Middle frontal gyrus (tissue), 1 donor: ENCODE measurements around the gene MERTK.

Experiments used
- DNase-seq: peaks from one replicate; pipeline ENCODE4 v3.0.0-alpha.2; 2015; ENCODE audit warnings: low spot score; ENCODE audit errors: extremely low spot score

The MERTK gene

DNA sequence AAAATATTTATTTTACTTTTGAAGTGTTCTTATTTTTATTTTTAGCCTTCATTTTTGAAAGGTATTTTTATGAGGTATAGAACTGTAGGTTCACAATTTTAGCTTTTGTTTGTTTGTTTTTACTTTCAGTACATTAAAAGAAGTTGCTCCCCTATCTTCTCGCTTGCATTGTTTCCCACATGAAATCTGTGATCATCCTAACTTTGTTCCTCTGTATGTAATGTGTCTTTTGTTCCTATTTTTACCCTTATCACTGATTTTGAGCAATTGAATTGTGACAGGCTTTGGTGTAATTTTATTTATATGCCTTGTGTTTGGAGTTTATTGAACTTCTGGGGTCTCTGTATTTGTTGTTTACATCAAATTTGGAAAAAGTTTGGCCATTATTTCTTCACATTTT lies 78.8 kb downstream of the MERTK start:
- no peak for DNase-seq

DNA sequence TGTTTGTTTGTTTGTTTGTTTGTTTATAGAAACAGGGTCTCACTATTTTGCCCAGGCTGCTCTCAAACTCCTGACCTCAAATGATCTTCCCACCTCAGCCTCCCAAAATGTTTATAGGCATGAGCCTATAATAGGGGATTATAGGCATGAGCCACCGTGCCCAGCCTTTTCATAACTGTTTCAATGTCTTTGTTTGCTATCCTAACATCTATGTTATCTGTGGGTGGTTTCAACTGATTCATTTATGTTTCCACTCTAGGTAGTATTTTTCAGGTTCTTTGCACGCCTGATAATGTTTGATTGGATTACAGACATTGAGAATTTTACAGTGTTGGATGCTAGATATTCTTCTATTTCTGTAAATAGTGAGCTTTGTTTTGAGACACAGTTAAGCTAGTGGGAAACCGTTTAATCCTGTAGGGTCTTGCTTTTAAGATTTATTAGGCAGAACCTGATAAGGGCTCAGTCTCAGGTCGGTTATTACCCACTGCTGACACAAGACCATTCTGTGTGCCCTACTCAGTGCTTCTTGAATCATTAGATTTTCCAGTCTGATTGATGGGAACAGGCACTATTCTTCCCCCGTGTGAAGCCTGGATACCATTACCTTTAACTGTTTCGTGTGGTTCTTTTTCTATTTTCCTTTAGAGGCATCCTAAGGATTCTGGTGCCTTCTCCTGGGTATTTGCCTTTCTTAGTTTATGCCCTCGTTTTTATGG lies 80.2 kb downstream of the MERTK start:
- no peak for DNase-seq

GRCh38 chr2:111981666-111982065 lies 83.3 kb downstream of the MERTK start:
- no peak for DNase-seq

- DNase-seq: no peak
Observed at GRCh38 chr2:111982822-111983221, 84.4 kb downstream of the MERTK start.

GRCh38 chr2:111983478-111984212 lies 85.2 kb downstream of the MERTK start:
- DNase-seq: no peak

DNA sequence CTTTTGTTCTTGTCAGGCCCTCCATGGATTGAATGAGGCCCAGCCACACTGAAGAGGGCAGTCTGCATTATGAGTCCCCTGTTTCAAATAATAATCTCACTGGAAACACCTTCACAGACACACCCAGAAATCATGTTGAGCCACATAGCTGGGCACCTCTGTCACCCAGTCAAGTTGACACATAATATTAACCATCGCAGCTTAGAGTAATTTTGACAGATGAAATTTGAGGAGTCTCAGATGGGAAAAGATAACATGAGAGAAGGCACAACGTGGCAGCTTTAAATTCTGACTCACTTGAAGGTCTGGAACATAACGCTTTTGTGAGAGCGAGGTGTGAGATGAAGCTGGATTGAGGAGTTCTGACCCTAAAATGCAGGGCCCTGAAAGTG lies 85.8 kb downstream of the MERTK start:
- DNase-seq: no peak

GRCh38 chr2:111985514-111985913 lies 87.1 kb downstream of the MERTK start:
- DNase-seq: no peak

DNA sequence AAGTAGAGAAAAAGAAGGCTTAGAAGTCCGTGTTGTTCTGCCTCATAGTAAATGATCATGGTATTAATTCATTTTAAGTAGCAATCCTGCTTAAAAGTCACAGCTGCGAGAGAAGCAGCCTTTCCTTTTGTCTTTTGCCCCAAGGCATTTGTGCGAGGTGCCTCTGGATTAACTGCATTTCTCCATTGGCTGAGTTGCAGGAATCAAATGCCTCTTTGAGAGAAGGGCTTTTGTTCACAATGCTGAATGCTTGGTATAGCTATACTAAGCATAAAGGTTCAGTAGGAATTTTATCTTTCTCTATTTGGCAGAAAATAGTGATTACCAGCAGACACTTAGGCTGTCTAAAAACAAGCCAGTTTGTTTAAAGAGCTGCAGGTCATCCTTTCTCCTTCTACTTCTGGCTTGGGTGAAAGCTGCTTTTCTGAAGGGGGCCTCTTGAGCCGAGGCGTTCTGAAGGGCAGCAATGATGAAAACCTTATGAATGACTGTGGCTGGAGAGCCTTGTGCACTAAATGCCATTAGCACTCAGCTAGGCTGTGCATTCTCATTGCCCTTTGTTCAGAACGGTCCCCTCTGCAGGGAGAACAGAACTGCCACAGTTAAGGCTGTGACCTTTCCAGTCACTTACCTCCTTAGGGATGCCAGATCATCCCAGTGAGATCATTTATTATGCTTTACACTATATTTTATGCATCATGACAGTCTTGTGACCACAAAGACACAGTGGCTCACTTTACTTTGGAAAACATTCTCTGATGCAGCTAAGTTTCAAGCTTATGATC lies 87.9 kb downstream of the MERTK start:
- no peak for DNase-seq

DNA sequence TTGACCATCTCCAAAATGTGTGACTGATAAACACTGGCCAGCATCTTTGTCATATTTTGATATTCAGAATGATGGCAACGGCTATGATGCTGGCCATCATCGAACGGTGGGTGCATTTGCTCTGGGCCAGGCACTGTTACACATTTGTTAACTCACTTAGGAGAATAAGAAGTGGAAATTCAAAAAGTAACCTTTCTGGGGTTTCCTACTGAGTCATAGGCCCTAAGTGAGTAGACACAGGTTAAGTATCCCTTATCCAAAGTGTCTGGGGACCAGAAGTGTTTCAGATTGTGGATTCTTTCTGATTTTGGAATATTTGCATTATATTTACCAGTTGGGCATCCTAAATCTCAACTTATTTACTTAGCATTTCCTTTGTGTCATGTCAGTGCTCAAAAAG lies 92.0 kb downstream of the MERTK start:
- no peak for DNase-seq

GRCh38 chr2:111990856-111991255 lies 92.4 kb downstream of the MERTK start:
- DNase-seq: no peak

- DNase-seq: no peak
Observed at GRCh38 chr2:111994042-111994441, 95.6 kb downstream of the MERTK start.

GRCh38 chr2:111995148-111995547 lies 96.7 kb downstream of the MERTK start:
- no peak for DNase-seq

DNA sequence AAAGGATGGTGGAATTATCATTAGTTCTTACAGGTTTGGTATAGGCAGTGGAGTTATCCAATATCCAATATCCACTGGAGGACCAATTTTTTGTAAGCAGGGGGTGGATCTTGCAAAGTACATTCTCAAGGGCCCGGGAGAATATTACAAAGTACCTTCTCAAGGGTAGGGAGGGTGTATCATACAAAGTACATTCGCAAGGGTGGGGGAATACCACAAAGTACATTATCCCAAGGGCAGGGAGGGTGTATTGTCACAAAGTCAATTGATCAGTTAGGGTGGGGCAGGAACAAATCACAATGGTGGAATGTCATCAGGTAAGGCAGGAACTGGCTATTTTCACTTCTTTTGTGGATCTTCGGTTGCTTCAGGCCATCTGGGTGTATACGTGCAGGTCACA lies 101.4 kb downstream of the MERTK start:
- DNase-seq: no peak

DNA sequence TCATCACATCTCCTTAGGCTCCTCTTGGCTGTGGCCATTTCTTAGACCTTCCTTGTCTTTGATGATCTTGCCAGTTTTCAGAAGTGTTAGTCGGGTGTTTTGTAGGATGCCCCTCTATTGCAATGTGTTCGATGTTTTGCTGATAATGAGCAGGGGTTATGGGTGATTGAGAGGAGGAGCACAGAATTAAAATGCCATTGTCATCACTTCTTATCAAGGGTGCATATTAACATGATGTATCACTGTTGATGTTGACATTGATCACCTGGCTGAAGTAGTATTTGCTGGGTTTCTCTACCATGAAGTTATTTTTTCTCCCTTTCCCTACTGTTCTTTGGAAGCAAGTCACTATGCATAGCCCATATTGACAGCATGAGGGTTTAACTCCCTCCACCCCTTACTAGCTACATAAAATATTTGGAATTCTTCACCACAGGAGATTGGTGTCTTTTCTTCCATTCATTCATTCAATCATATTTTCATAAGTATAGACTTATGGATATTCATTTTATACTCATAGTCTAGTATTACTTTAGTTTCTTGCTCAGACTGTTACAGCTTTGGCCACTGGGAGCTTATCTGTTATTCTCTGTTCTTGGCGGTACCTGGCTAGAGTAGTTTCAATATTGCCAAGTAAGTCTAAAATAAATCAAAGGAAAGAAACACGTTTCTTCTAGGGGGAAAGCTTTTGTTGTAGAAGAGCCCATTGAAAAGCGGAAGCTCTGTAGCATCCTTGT lies 102.2 kb downstream of the MERTK start:
- DNase-seq: no peak

DNA sequence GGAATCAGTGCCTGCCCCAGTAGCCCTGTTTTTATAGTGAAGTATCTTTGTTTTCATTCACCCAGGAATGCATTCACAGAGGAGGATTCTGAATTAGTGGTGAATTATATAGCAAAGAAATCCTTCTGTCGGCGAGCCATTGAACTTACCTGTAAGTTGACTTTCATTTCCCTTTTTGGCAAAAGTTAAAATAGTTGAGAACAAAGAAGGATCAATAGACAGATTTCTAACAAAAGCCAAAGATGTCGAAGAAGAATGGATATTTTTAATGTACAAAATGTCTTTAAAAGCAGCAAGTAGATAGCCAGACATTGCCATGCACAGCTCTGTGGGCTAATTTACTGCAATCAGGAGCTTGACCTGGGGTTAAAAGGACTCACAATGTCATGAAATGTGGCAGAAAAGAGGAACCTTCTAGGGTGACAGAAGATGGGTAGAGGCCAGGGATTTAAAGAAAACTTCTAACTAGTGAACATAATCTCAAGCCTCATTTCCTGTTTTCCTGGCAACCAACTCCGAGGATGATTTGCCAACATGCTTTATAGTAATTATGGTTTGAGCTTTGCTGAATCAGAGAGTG lies 102.8 kb downstream of the MERTK start:
- DNase-seq: no peak

GRCh38 chr2:112001942-112002341 lies 103.5 kb downstream of the MERTK start:
- DNase-seq: no peak

- DNase-seq: no peak
Observed at GRCh38 chr2:112003576-112004252, 105.3 kb downstream of the MERTK start.

DNA sequence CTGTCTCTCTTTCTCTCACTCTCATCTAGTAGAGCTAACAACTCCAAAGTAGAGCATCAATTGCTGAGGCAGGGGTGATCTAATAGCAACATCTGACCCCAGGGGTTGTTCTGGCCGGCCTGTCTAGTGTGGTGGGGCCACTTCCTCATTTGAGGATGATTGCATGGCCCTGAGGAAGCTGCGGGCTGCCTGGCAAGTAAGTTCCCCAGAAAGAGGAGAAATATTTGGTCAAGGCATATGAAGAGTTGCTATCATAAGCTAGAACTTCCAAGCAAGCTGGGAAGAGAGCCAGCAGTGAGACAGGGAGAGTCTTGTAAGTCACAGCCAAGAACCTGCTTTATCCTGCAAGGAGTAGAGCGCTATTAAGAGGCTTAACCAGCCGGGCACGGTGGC lies 105.8 kb downstream of the MERTK start:
- DNase-seq: no peak

GRCh38 chr2:112005406-112006075 lies 107.1 kb downstream of the MERTK start:
- DNase-seq: no peak

GRCh38 chr2:112006076-112006410 lies 107.6 kb downstream of the MERTK start:
- no peak for DNase-seq
